ENCODE results near the gene TRIM23. TPM values are rescaled to one million over a fixed set of nuclear protein-coding genes. Genes with fewer than 3 reads are reported as not detected.

TRIM23 gene
- total and polyA plus RNA-seq, 3 experiments from 2014 or later = 7.8 to 12.8 (median 9.8) TPM

GRCh38 chr5:65539827-65540226, 84.3 kb downstream of the TRIM23 start:
- H3K36me3 Mint-ChIP-seq = peaks cover 9 to 64% (median 15%) of the 10 kb centered on the region in 3 donors
- POLR2A ChIA-PET = interaction anchor here (0.5 kb wide), 1 partner anchor 24 kb away, joined by 4 read pairs; no protein-coding TSS in a partner anchor

More at GRCh38 chr5:65539827-65540226, 84.3 kb downstream of the TRIM23 start:
- Mint-ChIP-seq H3K9me3 (no peaks in the 10 kb centered on the region), H3K4me3 (no peak overlapping the region), H3K27ac (no peak overlapping the region), H3K27me3 (no peaks in the 10 kb centered on the region), H3K4me1 (peaks cover 0 to 7% (median 4%) of the 10 kb centered on the region in 3 donors)
- Histone ChIP-seq H3K27me3 (ENCODE audit: insufficient read depth, low read length, poor library complexity, severe bottlenecking) (no peaks in the 10 kb centered on the region), H3K4me1 (ENCODE audit: insufficient read depth, low read length) (no peaks in the 10 kb centered on the region), H3K36me3 (ENCODE audit: insufficient read depth, low read length) (peaks cover 10% of the 10 kb centered on the region), H3K9me3 (ENCODE audit: low read length) (no peaks in the 10 kb centered on the region), H3K27ac (ENCODE audit: low read depth, low read length) (no peak overlapping the region), H3K4me3 (ENCODE audit: low read length) (no peak overlapping the region)
- CTCF ChIA-PET = no interaction called here
- DNase-seq = no peak

Other genes with a start within 250 kb of the TRIM23 start
- 1 to 10 TPM in 1 of 2 experiments, under 1 TPM in 1; 0.93 to 1.2 TPM for gene ADAMTS6, start 142.4 kb downstream of the TRIM23 start, total RNA-seq
- gene ADAMTS6, start 142.4 kb downstream of the TRIM23 start, polyA plus RNA-seq = 0.23 TPM
- gene CENPK, start 61.2 kb downstream of the TRIM23 start, total RNA-seq = 10 to 100 TPM; 65.4 to 67.6 TPM
- 27.3 TPM for gene CENPK, start 61.2 kb downstream of the TRIM23 start, polyA plus RNA-seq
- 10 to 100 TPM; 46.4 to 50.5 TPM for gene PPWD1, start 61.0 kb downstream of the TRIM23 start, total RNA-seq
- gene PPWD1, start 61.0 kb downstream of the TRIM23 start, polyA plus RNA-seq = 34.8 TPM
- gene SHLD3, start 694 bp upstream of the TRIM23 start, total RNA-seq = 1 to 10 TPM; 8.2 to 8.5 TPM
- 4.2 TPM for gene SHLD3, start 694 bp upstream of the TRIM23 start, polyA plus RNA-seq
- 10 to 100 TPM; 24.1 to 25.2 TPM for gene TRAPPC13, start 694 bp upstream of the TRIM23 start, total RNA-seq
- gene TRAPPC13, start 694 bp upstream of the TRIM23 start, polyA plus RNA-seq = 15.7 TPM
- 10 to 100 TPM; 12.2 to 14.9 TPM for gene SGTB, start 97.8 kb upstream of the TRIM23 start, total RNA-seq
- gene SGTB, start 97.8 kb upstream of the TRIM23 start, polyA plus RNA-seq = 16.3 TPM
- gene NLN, start 97.9 kb upstream of the TRIM23 start, total RNA-seq = 10 to 100 TPM; 27.9 to 30.4 TPM
- 2.7 TPM for gene NLN, start 97.9 kb upstream of the TRIM23 start, polyA plus RNA-seq

Data from CD8-positive, alpha-beta memory T cell (primary cell).